AG04450 (cell line): Measurements from ENCODE around the gene CLDN9. TPM values are rescaled to one million over a fixed set of nuclear protein-coding genes. Genes with fewer than 3 reads are reported as not detected.

Source experiments
- CTCF ChIA-PET: fragments of 300-600, 350-600 bp; formaldehyde crosslinking; extraction: SDS; loops from one replicate; lab custom pipeline; 2022; ENCODE audit warnings: antibody characterized with exemption, inconsistent platforms; lab: Charles Lee
- POLR2A ChIA-PET: fragments of 350-600 bp; formaldehyde crosslinking; extraction: SDS; loops from one replicate; lab custom pipeline; 2021; ENCODE audit warnings: antibody characterized with exemption, inconsistent platforms; lab: Yijun Ruan, JAX
- DNase-seq: peaks from one replicate; pipeline ENCODE4 v3.0.0-alpha.2; 2011; ENCODE audit warnings: low read depth, low spot score
- H3K27ac ChIP-seq: one replicate; pipeline ENCODE4 v1.5.1; 2012; ENCODE audit warnings: low read depth, low read length, control low read depth
- H3K27me3 ChIP-seq: one replicate; pipeline ENCODE4 v1.6.0; 2012; ENCODE audit warnings: low read length; ENCODE audit not compliant: control insufficient read depth, insufficient read depth
- H3K4me3 ChIP-seq: 2 replicates; pipeline ENCODE4 v1.5.1; 2011; ENCODE audit warnings: mild to moderate bottlenecking, low read depth, low read length, control low read depth
- H3K9me3 ChIP-seq: 2 replicates; pipeline ENCODE4 v1.5.1; 2012; ENCODE audit warnings: low read length; ENCODE audit not compliant: control insufficient read depth, insufficient read depth
- CTCF ChIP-seq: IDR thresholded peaks from 2 replicates; pipeline ENCODE4 v1.5.1; 2011; ENCODE audit warnings: low read depth, low read length, control low read depth, inconsistent platforms
- polyA plus RNA-seq: library from polyadenylated mRNA; depleted of rRNA; stranded (reverse); fragments of >200 nt; gene quantifications from 2 replicates; pipeline ENCODE4 v1.2.3, GENCODE V29; 2011

CLDN9 gene
- polyA plus RNA-seq, 1 experiment, result not detected

GRCh38 chr16:3020247-3020603, 7.5 kb downstream of the CLDN9 start, which contains the start of gene TNFRSF12A:
TSS of gene TNFRSF12A (plus strand) at chr16:3020368. CDS start at chr16:3020398, 30 bp downstream.
- H3K9me3 ChIP-seq, result no peaks in the 10 kb centered on the region; the same call in 1 of the 2 replicates
- H3K27ac ChIP-seq, result peak within 1 kb of the TSS; percentile 99
- CTCF ChIA-PET, result interaction anchor here (0.6 to 3.1 kb wide), 4 partner anchors 9 to 137 kb away, joined by 3 to 13 read pairs (median 3); partner anchors contain the start of gene FLYWCH2
- TF ChIP-seq CTCF, result no peak
- H3K27me3 ChIP-seq, result peaks cover 5% of the 10 kb centered on the region
- DNase-seq, result no peak
- POLR2A ChIA-PET, result interaction anchor here (0.8 to 3.8 kb wide), 9 partner anchors 8 to 129 kb away, joined by 3 to 30 read pairs (median 8); partner anchors contain the start of gene PKMYT1
- H3K4me3 ChIP-seq, result peak within 1 kb of the TSS; percentile 94

GRCh38 chr16:3020604-3021448, 8.1 kb downstream of the CLDN9 start:
- Histone ChIP-seq H3K9me3 (no peaks in the 10 kb centered on the region; the same call in 1 of the 2 replicates), H3K27me3 (peaks cover 5% of the 10 kb centered on the region), H3K27ac (peak overlapping the region; percentile 99), H3K4me3 (peak overlapping the region; percentile 94)
- peak; percentile 72 for DNase-seq
- ChIA-PET CTCF (interaction anchor here (0.6 to 3.1 kb wide), 2 partner anchors 11 to 138 kb away, joined by 3 to 13 read pairs; partner anchors contain the start of gene FLYWCH2), POLR2A (interaction anchor here (0.7 to 3.8 kb wide), 13 partner anchors 8 to 129 kb away, joined by 3 to 30 read pairs (median 7); partner anchors contain the start of genes CLDN9 and PKMYT1)
- no peak for TF ChIP-seq CTCF

GRCh38 chr16:3021449-3022207, 8.9 kb downstream of the CLDN9 start:
- H3K27me3 ChIP-seq, result peaks cover 5% of the 10 kb centered on the region

GRCh38 chr16:3022208-3022683, 9.5 kb downstream of the CLDN9 start:
- Histone ChIP-seq H3K9me3 (no peaks in the 10 kb centered on the region; the same call in 1 of the 2 replicates), H3K4me3 (peak overlapping the region; percentile 94), H3K27me3 (peaks cover 3% of the 10 kb centered on the region), H3K27ac (peak overlapping the region; percentile 99)
- ChIA-PET CTCF (interaction anchor here (0.6 to 1.8 kb wide), 3 partner anchors 9 to 37 kb away, joined by 3 to 15 read pairs (median 6); no protein-coding TSS in a partner anchor), POLR2A (interaction anchor here (0.6 to 3.8 kb wide), 8 partner anchors 9 to 1713 kb away, joined by 3 to 30 read pairs (median 4); partner anchors contain the start of gene CLDN9)
- TF ChIP-seq CTCF, result no peak
- peak; percentile 92 for DNase-seq

More at GRCh38 chr16:3021449-3022207, 8.9 kb downstream of the CLDN9 start:
- H3K9me3 ChIP-seq, result no peaks in the 10 kb centered on the region; the same call in 1 of the 2 replicates
- ChIA-PET POLR2A (interaction anchor here (0.7 to 3.8 kb wide), 12 partner anchors 9 to 136 kb away, joined by 3 to 30 read pairs (median 4); partner anchors contain the start of genes CLDN9 and PKMYT1), CTCF (interaction anchor here (3.1 kb wide), 1 partner anchor 10 kb away, joined by 13 read pairs; no protein-coding TSS in a partner anchor)
- H3K27ac ChIP-seq, result peak overlapping the region; percentile 99
- peak; percentile 80 for DNase-seq
- peak; percentile 52 for TF ChIP-seq CTCF
- H3K4me3 ChIP-seq, result peak overlapping the region; percentile 94
